ENCODE measurements around the gene GAS2.

DNA sequence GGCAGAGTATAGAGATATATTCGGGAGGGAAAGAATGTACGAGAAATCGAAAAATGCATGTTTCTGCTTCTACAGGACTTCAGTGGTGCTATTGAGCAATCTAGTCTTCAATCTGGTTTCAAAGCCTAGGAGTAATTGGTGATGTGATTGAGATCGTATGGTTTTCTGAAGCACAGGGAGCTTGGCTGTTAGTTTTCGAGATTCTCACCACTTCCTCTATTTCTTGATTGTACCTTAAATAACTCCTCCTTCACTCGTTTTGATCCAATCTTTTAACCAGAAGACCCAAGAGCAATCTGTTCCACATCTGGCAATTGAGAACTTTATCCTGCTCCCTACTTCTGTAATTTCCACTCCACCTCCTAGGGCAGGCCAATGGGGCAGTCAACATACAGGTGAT, 193.3 kb downstream of the GAS2 start:
- no peak for TF ChIP-seq CTCF (IDR thresholded peaks at IDR 0.05)
- TF ChIP-seq POLR2A (IDR thresholded peaks at IDR 0.05), result no peak

Data from testis (tissue), 2 donors.